HG03460 (cell line): ENCODE data around the gene SREBF2.
A peak's percentile ranks its signal among the peaks of the same experiment; 100 is the strongest.

Source experiments
- ATAC-seq: cut with Tn5 transposase; IDR thresholded peaks from one replicate; pipeline ENCODE4 v1.9.1; 2021; ENCODE audit not compliant: unreplicated experiment

The SREBF2 gene

GRCh38 chr22:41832553-41833368 lies at the start of gene SREBF2:
Gene SREBF2, plus strand, starts transcription at chr22:41833105. Its CDS starts 166 bp downstream, at chr22:41833271.
- peak; percentile 76 for ATAC-seq

- ATAC-seq = no peak
Measured at GRCh38 chr22:41787331-41787730, 45.6 kb upstream of the SREBF2 start.

GRCh38 chr22:41793871-41794270 lies 39.0 kb upstream of the SREBF2 start:
- no peak for ATAC-seq

GRCh38 chr22:41798736-41799135 lies 34.2 kb upstream of the SREBF2 start:
- no peak for ATAC-seq

- ATAC-seq = peak; percentile 21
Measured at GRCh38 chr22:41799486-41800347, 33.2 kb upstream of the SREBF2 start.

- ATAC-seq = peak; percentile 85
Measured at GRCh38 chr22:41800348-41801146, 32.4 kb upstream of the SREBF2 start, which contains the start of gene CCDC134. Gene CCDC134, plus strand, starts transcription at chr22:41800679. Its CDS starts 8,212 bp downstream, at chr22:41808891.

- ATAC-seq = no peak
Measured at GRCh38 chr22:41801147-41801819, 31.6 kb upstream of the SREBF2 start.

- no peak for ATAC-seq
Measured at GRCh38 chr22:41801886-41802285, 31.0 kb upstream of the SREBF2 start.

GRCh38 chr22:41805639-41806038 lies 27.3 kb upstream of the SREBF2 start:
- ATAC-seq = no peak

GRCh38 chr22:41808400-41808799 lies 24.5 kb upstream of the SREBF2 start:
- ATAC-seq = no peak

GRCh38 chr22:41810022-41810421 lies 22.9 kb upstream of the SREBF2 start:
- no peak for ATAC-seq

- no peak for ATAC-seq
Measured at GRCh38 chr22:41812805-41813545, 19.9 kb upstream of the SREBF2 start.

GRCh38 chr22:41813726-41814410 lies 19.0 kb upstream of the SREBF2 start:
- no peak for ATAC-seq

- no peak for ATAC-seq
Measured at GRCh38 chr22:41815716-41816115, 17.2 kb upstream of the SREBF2 start.

GRCh38 chr22:41816241-41816640 lies 16.7 kb upstream of the SREBF2 start:
- ATAC-seq = no peak

- ATAC-seq = no peak
Measured at GRCh38 chr22:41816871-41817270, 16.0 kb upstream of the SREBF2 start.

- no peak for ATAC-seq
Measured at GRCh38 chr22:41818011-41818410, 14.9 kb upstream of the SREBF2 start.

- ATAC-seq = no peak
Measured at GRCh38 chr22:41818596-41818995, 14.3 kb upstream of the SREBF2 start.

- no peak for ATAC-seq
Measured at GRCh38 chr22:41819257-41819656, 13.6 kb upstream of the SREBF2 start.
